ENCODE measurements around the gene CREB3L4. TPM values are rescaled to one million over a fixed set of nuclear protein-coding genes. Genes with fewer than 3 reads are reported as not detected.

Gene CREB3L4
- total and polyA plus RNA-seq, 2 donors (not counting 3 experiments of a cell fraction or from before 2014, with no cell fraction given), result 8.1 to 12.1 TPM

DNA sequence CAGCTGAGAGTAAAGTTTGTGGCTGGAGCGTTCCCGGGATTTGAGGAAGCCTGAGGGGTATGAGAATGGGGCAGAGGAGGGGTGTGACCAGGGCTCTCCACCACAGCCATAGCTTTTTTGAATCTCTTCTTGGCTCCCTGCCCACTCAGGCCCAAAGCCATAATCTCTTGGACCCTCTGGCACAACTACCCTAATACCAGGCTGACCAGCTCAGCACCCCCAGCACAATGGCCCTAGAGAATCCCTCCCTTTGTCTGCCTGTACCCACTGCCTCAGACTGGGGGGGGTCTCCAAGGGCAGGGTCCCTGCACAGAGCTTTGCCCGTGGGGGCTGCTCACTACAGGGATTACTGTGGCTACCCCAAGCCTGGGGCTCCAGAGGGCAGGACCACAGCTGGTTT, 28.7 kb upstream of the CREB3L4 start:
- no peaks in the 10 kb centered on the region for H3K27me3 ChIP-seq (ENCODE audit: control insufficient read depth in 2 of 2, insufficient read depth in 2 of 2, low read length in 2 of 2)
- no peak overlapping the region for H3K4me2 ChIP-seq (ENCODE audit: insufficient read depth, low read length)
- H3K9me1 ChIP-seq (replicated peaks; ENCODE audit: control insufficient read depth, extremely low read depth, insufficient read depth, low read length), result no peaks in the 10 kb centered on the region
- H3K27ac ChIP-seq (ENCODE audit: insufficient read depth, low read depth, low read length), result no peak overlapping the region
- DNase-seq (ENCODE audit: low read depth, low spot score) (no peak), FAIRE-seq (no peak)
- BruUV-seq (replicated peaks), result no TSS peak
- H3K9ac ChIP-seq (replicated peaks; ENCODE audit: extremely low read depth, insufficient read depth, low read length), result no peak overlapping the region
- no peaks in the 10 kb centered on the region for H3K9me3 ChIP-seq (replicated peaks; ENCODE audit: control insufficient read depth, insufficient read depth, low read length)
- no peaks in the 10 kb centered on the region for H3K79me2 ChIP-seq (ENCODE audit: control insufficient read depth, insufficient read depth, low read length)
- H3K36me3 ChIP-seq (ENCODE audit: control insufficient read depth in 2 of 2, extremely low read depth in 1 of 2, insufficient read depth in 2 of 2, low read length in 2 of 2), result peaks cover 5 to 53% of the 10 kb centered on the region in 2 experiments
- H4K20me1 ChIP-seq (replicated peaks; ENCODE audit: control insufficient read depth, extremely low read depth, insufficient read depth, low read length), result no peaks in the 10 kb centered on the region
- CTCF ChIA-PET, result interaction anchor here (1.9 to 2.8 kb wide), 2 partner anchors 10 to 118 kb away, joined by 5 to 15 read pairs; no protein-coding TSS in a partner anchor
- dilution Hi-C loops (cut with MboI; ENCODE audit: extremely low pct_ligation_motif_present, low sequenced_read_pairs) (no loop called here), intact Hi-C loops (cut with micrococcal nuclease) (no loop called here)
- no peaks in the 10 kb centered on the region for H3K4me1 ChIP-seq (ENCODE audit: control insufficient read depth, extremely low read depth, insufficient read depth, low read length)
- H2AFZ ChIP-seq (ENCODE audit: low read depth, low read length), result no peak overlapping the region
- no peak for TF ChIP-seq MYC (IDR thresholded peaks at IDR 0.05; ENCODE audit: low read depth, low read length)
- TF ChIP-seq JUN (IDR thresholded peaks at IDR 0.05; ENCODE audit: borderline replicate concordance, insufficient read depth, insufficient read length, low read depth), result no peak
- TF ChIP-seq FOS (IDR thresholded peaks at IDR 0.05; ENCODE audit: borderline replicate concordance, insufficient read depth, low read length), result no peak
- no peak for TF ChIP-seq POLR2A (IDR thresholded peaks at IDR 0.05; ENCODE audit: low read depth, low read length)
- TF ChIP-seq EZH2 (IDR thresholded peaks at IDR 0.05; ENCODE audit: borderline replicate concordance, low read depth, low read length, severe bottlenecking), result no peak
- TF ChIP-seq, protein P1, sequence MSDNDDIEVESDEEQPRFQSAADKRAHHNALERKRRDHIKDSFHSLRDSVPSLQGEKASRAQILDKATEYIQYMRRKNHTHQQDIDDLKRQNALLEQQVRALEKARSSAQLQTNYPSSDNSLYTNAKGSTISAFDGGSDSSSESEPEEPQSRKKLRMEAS (IDR thresholded peaks at IDR 0.05; ENCODE audit: insufficient read depth, insufficient read length), result no peak
- TF ChIP-seq POLR2AphosphoS5 (IDR thresholded peaks at IDR 0.05; ENCODE audit: insufficient read depth, low read depth, low read length), result no peak
- no peak for TF ChIP-seq GATA2 (IDR thresholded peaks at IDR 0.05; ENCODE audit: insufficient read depth, insufficient read length, low read depth, low read length)
- H3K4me3 ChIP-seq (replicated peaks in 1 of 3; ENCODE audit: insufficient read depth in 1 of 3, low read depth in 1 of 3, low read length in 3 of 3), result no peak overlapping the region
- POLR2A ChIA-PET, result interaction anchor here (1.1 to 1.2 kb wide), 2 partner anchors 16 to 51 kb away, joined by 3 to 4 read pairs; partner anchors contain the start of genes GATAD2B and RPS27

DNA sequence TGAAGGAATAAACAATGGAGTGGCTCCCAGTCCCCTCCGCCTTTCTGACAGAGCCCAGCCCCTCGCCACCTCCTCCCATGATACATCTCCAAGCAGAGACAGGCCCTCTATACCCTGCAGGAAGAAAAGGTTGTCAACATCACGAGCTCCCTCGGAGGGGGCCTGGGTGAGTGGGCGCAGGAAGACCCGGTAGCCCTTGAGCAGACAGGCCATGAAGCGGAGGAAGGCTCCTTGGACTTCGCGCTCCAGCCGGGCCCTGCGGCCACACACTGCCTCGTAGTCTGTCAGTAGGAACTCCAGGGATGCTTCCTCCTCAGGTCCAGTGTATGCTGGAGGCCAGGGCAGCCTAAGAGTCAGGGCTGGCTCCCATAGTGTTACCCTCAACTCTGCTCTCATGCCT, 28.2 kb upstream of the CREB3L4 start:
- Histone ChIP-seq H3K4me3 (replicated peaks in 1 of 3; ENCODE audit: insufficient read depth in 1 of 3, low read depth in 1 of 3, low read length in 3 of 3) (no peak overlapping the region), H3K27ac (ENCODE audit: insufficient read depth, low read depth, low read length) (no peak overlapping the region), H3K9me1 (replicated peaks; ENCODE audit: control insufficient read depth, extremely low read depth, insufficient read depth, low read length) (no peaks in the 10 kb centered on the region), H3K4me1 (ENCODE audit: control insufficient read depth, extremely low read depth, insufficient read depth, low read length) (no peaks in the 10 kb centered on the region), H3K79me2 (ENCODE audit: control insufficient read depth, insufficient read depth, low read length) (peaks cover 3% of the 10 kb centered on the region), H3K9me3 (replicated peaks; ENCODE audit: control insufficient read depth, insufficient read depth, low read length) (no peaks in the 10 kb centered on the region), H3K4me2 (ENCODE audit: insufficient read depth, low read length) (no peak overlapping the region), H3K9ac (replicated peaks; ENCODE audit: extremely low read depth, insufficient read depth, low read length) (no peak overlapping the region), H3K27me3 (ENCODE audit: control insufficient read depth in 2 of 2, insufficient read depth in 2 of 2, low read length in 2 of 2) (no peaks in the 10 kb centered on the region), H4K20me1 (replicated peaks; ENCODE audit: control insufficient read depth, extremely low read depth, insufficient read depth, low read length) (no peaks in the 10 kb centered on the region), H3K36me3 (ENCODE audit: control insufficient read depth in 2 of 2, extremely low read depth in 1 of 2, insufficient read depth in 2 of 2, low read length in 2 of 2) (peaks cover 2 to 53% of the 10 kb centered on the region in 2 experiments), H2AFZ (ENCODE audit: low read depth, low read length) (no peak overlapping the region)
- TF ChIP-seq JUN (IDR thresholded peaks at IDR 0.05; ENCODE audit: borderline replicate concordance, insufficient read depth, insufficient read length, low read depth), result no peak
- TF ChIP-seq EZH2 (IDR thresholded peaks at IDR 0.05; ENCODE audit: borderline replicate concordance, low read depth, low read length, severe bottlenecking), result no peak
- TF ChIP-seq GATA2 (IDR thresholded peaks at IDR 0.05; ENCODE audit: insufficient read depth, insufficient read length, low read depth, low read length), result no peak
- TF ChIP-seq MYC (IDR thresholded peaks at IDR 0.05; ENCODE audit: low read depth, low read length), result no peak
- TF ChIP-seq POLR2A (IDR thresholded peaks at IDR 0.05; ENCODE audit: low read depth, low read length), result no peak
- TF ChIP-seq, protein P1 (IDR thresholded peaks at IDR 0.05; ENCODE audit: insufficient read depth, insufficient read length), result no peak
- TF ChIP-seq, protein P2, sequence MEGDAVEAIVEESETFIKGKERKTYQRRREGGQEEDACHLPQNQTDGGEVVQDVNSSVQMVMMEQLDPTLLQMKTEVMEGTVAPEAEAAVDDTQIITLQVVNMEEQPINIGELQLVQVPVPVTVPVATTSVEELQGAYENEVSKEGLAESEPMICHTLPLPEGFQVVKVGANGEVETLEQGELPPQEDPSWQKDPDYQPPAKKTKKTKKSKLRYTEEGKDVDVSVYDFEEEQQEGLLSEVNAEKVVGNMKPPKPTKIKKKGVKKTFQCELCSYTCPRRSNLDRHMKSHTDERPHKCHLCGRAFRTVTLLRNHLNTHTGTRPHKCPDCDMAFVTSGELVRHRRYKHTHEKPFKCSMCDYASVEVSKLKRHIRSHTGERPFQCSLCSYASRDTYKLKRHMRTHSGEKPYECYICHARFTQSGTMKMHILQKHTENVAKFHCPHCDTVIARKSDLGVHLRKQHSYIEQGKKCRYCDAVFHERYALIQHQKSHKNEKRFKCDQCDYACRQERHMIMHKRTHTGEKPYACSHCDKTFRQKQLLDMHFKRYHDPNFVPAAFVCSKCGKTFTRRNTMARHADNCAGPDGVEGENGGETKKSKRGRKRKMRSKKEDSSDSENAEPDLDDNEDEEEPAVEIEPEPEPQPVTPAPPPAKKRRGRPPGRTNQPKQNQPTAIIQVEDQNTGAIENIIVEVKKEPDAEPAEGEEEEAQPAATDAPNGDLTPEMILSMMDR (IDR thresholded peaks at IDR 0.05; ENCODE audit: extremely low read depth in 1 of 2, insufficient read depth in 1 of 2, low read depth in 1 of 2, low read length in 2 of 2), result no peak
- POLR2A ChIA-PET, result interaction anchor here (1.2 kb wide), 1 partner anchor 51 kb away, joined by 3 read pairs; the partner anchor contains the start of gene RPS27
- dilution Hi-C loops (cut with MboI; ENCODE audit: extremely low pct_ligation_motif_present, low sequenced_read_pairs), result no loop called here
- no TSS peak for BruUV-seq (replicated peaks)
- intact Hi-C loops (cut with micrococcal nuclease), result no loop called here
- no peak for FAIRE-seq
- CTCF ChIA-PET, result interaction anchor here (1.9 to 2.8 kb wide), 2 partner anchors 10 to 118 kb away, joined by 5 to 15 read pairs; no protein-coding TSS in a partner anchor
- DNase-seq (ENCODE audit: low read depth, low spot score), result no peak

All from endothelial cell of umbilical vein (primary cell).